T-cell (primary cell): ENCODE results near the gene NEMP2. TPM values are rescaled to one million over a fixed set of nuclear protein-coding genes. Genes with fewer than 3 reads are reported as not detected.

ENCODE experiments used
- ATAC-seq, 4 experiments: fragments of 200-7000 bp in 3 of 4; fragments of 150-1000 bp in 1 of 4; cut with Tn5 transposase; replicated peaks in 1 of 4; 1 replicate in 3 of 4; 2 replicates in 1 of 4; pipeline ENCODE4 v1.10.0; 2021; ENCODE audit warnings: moderate library complexity in 3 of 4, mild to moderate bottlenecking in 2 of 4, moderate number of reproducible peaks in 1 of 4
- CTCF ChIA-PET, 2 donors: fragments of 300-600 bp; sonication (Branson Sonifier 250); formaldehyde crosslinking; loops; one replicate each; lab custom pipeline; 2022; ENCODE audit warnings: antibody characterized with exemption in 2 of 2; lab: Charles Lee
- POLR2A ChIA-PET, 2 donors: fragments of 300-600 bp; sonication (Branson Sonifier 250); formaldehyde crosslinking; loops; one replicate each; lab custom pipeline; 2022; ENCODE audit warnings: antibody characterized with exemption in 2 of 2; lab: Charles Lee
- DNase-seq, 35 experiments: peaks; one replicate each; pipeline versions ENCODE4 v3.0.0 to v3.0.0-alpha.2; 2013 to 2023
- H3K27ac ChIP-seq: one replicate; pipeline ENCODE4 v1.5.1; 2013; ENCODE audit warnings: low read length
- H3K27me3 ChIP-seq, 2 experiments: replicated peaks in 1 of 2; 1 replicate in 1 of 2; 2 replicates in 1 of 2; pipeline versions ENCODE4 v1.6.1 to v1.7.0; 2013; ENCODE audit warnings: low read length in 1 of 2, mixed read lengths in 1 of 2; ENCODE audit not compliant: control insufficient read depth in 2 of 2, insufficient read depth in 2 of 2; ENCODE audit errors: extremely low read depth in 1 of 2
- H3K36me3 ChIP-seq, 2 donors: 1 replicate in 1 of 2; 2 replicates in 1 of 2; pipeline versions ENCODE4 v1.6.1 to v1.7.0; 2013; ENCODE audit warnings: low read length in 1 of 2; ENCODE audit not compliant: control insufficient read depth in 2 of 2, insufficient read depth in 1 of 2; ENCODE audit errors: extremely low read depth in 1 of 2
- H3K4me1 ChIP-seq, 2 experiments: 1 replicate in 1 of 2; 2 replicates in 1 of 2; pipeline versions ENCODE4 v1.6.1 to v1.7.0; 2013; ENCODE audit warnings: low read length in 2 of 2, mixed read lengths in 1 of 2; ENCODE audit not compliant: insufficient read depth in 2 of 2, control insufficient read depth in 1 of 2; ENCODE audit errors: extremely low read depth in 1 of 2
- H3K4me3 ChIP-seq, 2 donors: 1 replicate in 1 of 2; 2 replicates in 1 of 2; pipeline versions ENCODE4 v1.5.1 to v1.7.0; 2013; ENCODE audit warnings: mild to moderate bottlenecking in 2 of 2, low read length in 1 of 2, moderate library complexity in 1 of 2; ENCODE audit not compliant: control insufficient read depth in 1 of 2; ENCODE audit errors: extremely low read depth in 1 of 2
- H3K9me3 ChIP-seq: 2 replicates; pipeline ENCODE4 v1.7.0; 2013
- H3K27ac Mint-ChIP-seq, 2 donors: one replicate each; pipeline ENCODE4 v1.8.0; 2020 to 2021; ENCODE audit warnings: mild to moderate bottlenecking in 2 of 2, mixed read lengths in 2 of 2
- H3K27me3 Mint-ChIP-seq, 2 donors: one replicate each; pipeline ENCODE4 v1.8.0; 2021 to 2022; ENCODE audit warnings: mixed read lengths in 2 of 2
- H3K36me3 Mint-ChIP-seq: one replicate; pipeline ENCODE4 v1.8.0; 2021; ENCODE audit warnings: mixed read lengths
- H3K4me1 Mint-ChIP-seq, 3 donors: one replicate each; pipeline ENCODE4 v1.8.0; 2020 to 2022; ENCODE audit warnings: mixed read lengths in 3 of 3, mild to moderate bottlenecking in 1 of 3
- H3K4me3 Mint-ChIP-seq, 3 donors: one replicate each; pipeline ENCODE4 v1.8.0; 2020 to 2022; ENCODE audit warnings: mild to moderate bottlenecking in 3 of 3, mixed read lengths in 3 of 3, moderate library complexity in 3 of 3
- H3K9me3 Mint-ChIP-seq, 3 donors: one replicate each; pipeline ENCODE4 v1.8.0; 2020 to 2022; ENCODE audit warnings: mixed read lengths in 3 of 3
- WGBS: methylation state at CpG from one replicate; pipeline ENCODE4 v1.1.5; 2013; ENCODE audit warnings: missing lambda C conversion rate; ENCODE audit not compliant: insufficient coverage; 5-methylcytosine and 5-hydroxymethylcytosine counted together
- total RNA-seq, 35 experiments: library from RNA in 6 of 35; stranded (reverse) in 6 of 35; fragments of 120-200 nt in 1 of 35; gene quantifications; one replicate each; pipeline versions ENCODE4 v1.2.1 to v1.2.4 and lab custom pipeline; 2013 to 2026

NEMP2 gene
- total RNA-seq, 5 donors from 2014 or later (not counting 1 experiment from before 2014, with no cell fraction given) = 11.1 to 16.2 (median 15.3) TPM

DNA sequence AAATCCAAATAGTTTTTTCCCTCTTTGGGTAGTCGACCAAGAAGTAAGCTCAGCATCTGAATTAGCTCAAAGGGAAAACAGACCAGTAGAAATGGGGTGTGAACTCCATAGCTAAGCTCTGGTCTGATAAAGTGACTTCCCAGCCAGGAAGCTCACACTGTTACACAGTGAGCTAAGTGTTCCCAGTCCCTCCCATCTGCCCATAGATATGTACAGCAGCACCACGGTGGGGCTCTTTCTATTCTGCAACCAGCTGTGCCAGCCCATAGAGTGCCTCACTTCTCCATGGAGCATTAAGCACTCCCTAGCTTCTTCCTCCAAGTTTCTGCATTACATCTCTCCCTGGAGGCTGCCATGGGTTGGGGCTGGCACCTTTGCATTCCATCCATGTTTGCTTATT is 27.6 kb upstream of the NEMP2 start:
- Histone ChIP-seq H3K27me3 (no peaks in the 10 kb centered on the region), H3K9me3 (no peaks in the 10 kb centered on the region), H3K4me1 (peaks cover 3 to 7% of the 10 kb centered on the region in 2 experiments), H3K27ac (no peak overlapping the region), H3K36me3 (no peaks in the 10 kb centered on the region), H3K4me3 (no peak overlapping the region)
- Mint-ChIP-seq H3K4me3 (no peak overlapping the region), H3K27ac (no peak overlapping the region), H3K4me1 (peaks cover 13 to 19% (median 13%) of the 10 kb centered on the region in 3 donors), H3K36me3 (peaks cover 2% of the 10 kb centered on the region), H3K9me3 (peaks cover 2 to 10% (median 5%) of the 10 kb centered on the region in 3 donors), H3K27me3 (no peaks in the 10 kb centered on the region)
- DNase-seq (no peak), ATAC-seq (no peak)
- 80% methylated on average over 1 of the region's 2 CpGs for WGBS
- ChIA-PET CTCF (interaction anchor here (1.0 to 1.3 kb wide), 3 partner anchors 9 to 197 kb away, joined by 3 read pairs; no protein-coding TSS in a partner anchor), POLR2A (interaction anchor here (0.8 to 1.0 kb wide), 2 partner anchors 28 to 378 kb away, joined by 4 read pairs; no protein-coding TSS in a partner anchor)

- Mint-ChIP-seq H3K27ac (no peak overlapping the region), H3K9me3 (peaks cover 0 to 5% (median 0%) of the 10 kb centered on the region in 3 donors), H3K36me3 (no peaks in the 10 kb centered on the region), H3K4me3 (no peak overlapping the region), H3K27me3 (no peaks in the 10 kb centered on the region), H3K4me1 (peaks cover 13 to 19% (median 13%) of the 10 kb centered on the region in 3 donors)
- no peaks in the 10 kb centered on the region for H3K36me3 ChIP-seq
- H3K27me3 ChIP-seq = no peaks in the 10 kb centered on the region
- ChIA-PET CTCF (no interaction called here), POLR2A (no interaction called here)
- H3K9me3 ChIP-seq = no peaks in the 10 kb centered on the region
- H3K27ac ChIP-seq = no peak overlapping the region
- no peak for DNase-seq
- H3K4me1 ChIP-seq = peaks cover 3 to 7% of the 10 kb centered on the region in 2 experiments
- ATAC-seq = no peak
- no peak overlapping the region for H3K4me3 ChIP-seq
- 92% methylated on average over 2 of the region's 3 CpGs for WGBS
These were observed 26.6 kb upstream of the NEMP2 start for GRCh38 chr2:190561094-190561493.

GRCh38 chr2:190554357-190555006 is 20.0 kb upstream of the NEMP2 start:
- WGBS = 89% methylated on average over 5 of the region's 7 CpGs
- H3K36me3 Mint-ChIP-seq = no peaks in the 10 kb centered on the region
- Histone ChIP-seq H3K27ac (no peak overlapping the region), H3K36me3 (no peaks in the 10 kb centered on the region), H3K4me3 (no peak overlapping the region), H3K9me3 (no peaks in the 10 kb centered on the region), H3K27me3 (no peaks in the 10 kb centered on the region), H3K4me1 (peaks cover 7% of the 10 kb centered on the region in 2 experiments)
- DNase-seq (no peak), ATAC-seq (no peak)
- ChIA-PET POLR2A (no interaction called here), CTCF (interaction anchor here in 1 of 2 donors (0.9 kb wide), 1 partner anchor 14 kb away, joined by 3 read pairs; no protein-coding TSS in a partner anchor)
- H3K27me3 Mint-ChIP-seq = no peaks in the 10 kb centered on the region
- no peaks in the 10 kb centered on the region for H3K9me3 Mint-ChIP-seq
- H3K4me1 Mint-ChIP-seq = peaks cover 7 to 22% (median 10%) of the 10 kb centered on the region in 3 donors
- no peak overlapping the region for H3K27ac Mint-ChIP-seq
- H3K4me3 Mint-ChIP-seq = no peak overlapping the region

GRCh38 chr2:190553254-190553653 is 18.7 kb upstream of the NEMP2 start:
- peaks cover 7 to 22% (median 10%) of the 10 kb centered on the region in 3 donors for H3K4me1 Mint-ChIP-seq

GRCh38 chr2:190551928-190552327 is 17.4 kb upstream of the NEMP2 start:
- Mint-ChIP-seq H3K9me3 (no peaks in the 10 kb centered on the region), H3K4me3 (peak overlapping the region in 1 of 3 donors; percentile 60), H3K27ac (no peak overlapping the region), H3K36me3 (no peaks in the 10 kb centered on the region), H3K27me3 (no peaks in the 10 kb centered on the region), H3K4me1 (peaks cover 7 to 22% (median 10%) of the 10 kb centered on the region in 3 donors)
- DNase-seq (peak in 12 of 35 experiments; percentile 2 to 50 (median 28)), ATAC-seq (peak in 3 of 4 experiments; percentile 23 to 88 (median 40))
- Histone ChIP-seq H3K27ac (no peak overlapping the region), H3K36me3 (no peaks in the 10 kb centered on the region), H3K4me1 (peaks cover 7% of the 10 kb centered on the region in 2 experiments), H3K27me3 (no peaks in the 10 kb centered on the region), H3K9me3 (no peaks in the 10 kb centered on the region), H3K4me3 (no peak overlapping the region)
- WGBS = 74% methylated on average over 2 of the region's 4 CpGs
- CTCF ChIA-PET = interaction anchor here (0.5 to 1.0 kb wide), 2 partner anchors 13 to 42 kb away, joined by 3 read pairs; no protein-coding TSS in a partner anchor
- POLR2A ChIA-PET = no interaction called here

More at GRCh38 chr2:190553254-190553653, 18.7 kb upstream of the NEMP2 start:
- H3K4me3 Mint-ChIP-seq = no peak overlapping the region
- Histone ChIP-seq H3K4me1 (peaks cover 7% of the 10 kb centered on the region in 2 experiments), H3K27me3 (no peaks in the 10 kb centered on the region), H3K9me3 (no peaks in the 10 kb centered on the region), H3K4me3 (no peak overlapping the region), H3K36me3 (no peaks in the 10 kb centered on the region), H3K27ac (no peak overlapping the region)
- H3K27ac Mint-ChIP-seq = no peak overlapping the region
- CTCF ChIA-PET = interaction anchor here in 1 of 2 donors (0.6 to 1.0 kb wide), 4 partner anchors 9 to 641 kb away, joined by 3 to 10 read pairs (median 4); no protein-coding TSS in a partner anchor
- no peaks in the 10 kb centered on the region for H3K36me3 Mint-ChIP-seq
- POLR2A ChIA-PET = interaction anchor here (0.7 kb wide), 2 partner anchors 14 to 98 kb away, joined by 4 read pairs; no protein-coding TSS in a partner anchor
- ATAC-seq = no peak
- no CpG with 5 or more reads among the region's 1 CpG for WGBS
- H3K27me3 Mint-ChIP-seq = no peaks in the 10 kb centered on the region
- no peaks in the 10 kb centered on the region for H3K9me3 Mint-ChIP-seq
- DNase-seq = no peak

DNA sequence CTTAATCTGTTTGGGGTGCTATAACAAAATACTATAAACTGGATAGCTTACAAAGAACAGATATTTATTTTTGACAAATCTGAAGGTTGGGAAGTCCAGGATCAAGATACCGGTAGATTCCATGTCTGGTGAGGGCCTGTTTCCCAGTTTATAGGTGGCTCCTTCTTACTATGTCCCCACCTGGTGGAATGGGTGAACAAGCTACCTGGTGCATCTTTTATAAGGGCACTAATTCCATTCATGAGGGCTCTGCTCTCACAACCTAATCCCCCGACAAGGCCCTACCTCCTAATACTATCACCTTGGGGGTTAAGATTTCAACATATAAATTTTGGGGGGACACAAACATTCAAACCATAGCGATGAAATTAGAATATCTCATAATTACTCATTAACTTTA is 15.6 kb upstream of the NEMP2 start:
- peaks cover 7% of the 10 kb centered on the region in 2 experiments for H3K4me1 ChIP-seq
- POLR2A ChIA-PET = no interaction called here

More for the DNA sequence above, 15.6 kb upstream of the NEMP2 start:
- ATAC-seq (no peak), DNase-seq (no peak)
- Histone ChIP-seq H3K36me3 (no peaks in the 10 kb centered on the region), H3K4me3 (no peak overlapping the region), H3K27ac (no peak overlapping the region), H3K27me3 (no peaks in the 10 kb centered on the region), H3K9me3 (no peaks in the 10 kb centered on the region)
- no peak overlapping the region for H3K4me3 Mint-ChIP-seq
- WGBS = 100% methylated on average over 1 of the region's 3 CpGs
- peaks cover 7 to 22% (median 10%) of the 10 kb centered on the region in 3 donors for H3K4me1 Mint-ChIP-seq
- H3K36me3 Mint-ChIP-seq = no peaks in the 10 kb centered on the region
- H3K9me3 Mint-ChIP-seq = no peaks in the 10 kb centered on the region
- CTCF ChIA-PET = interaction anchor here in 1 of 2 donors (0.5 to 1.7 kb wide), 2 partner anchors 10 to 100 kb away, joined by 3 to 11 read pairs; no protein-coding TSS in a partner anchor
- no peaks in the 10 kb centered on the region for H3K27me3 Mint-ChIP-seq
- H3K27ac Mint-ChIP-seq = no peak overlapping the region
